AG09309 (cell line): ENCODE data around the gene PLA2G4C.

Experiments used
- DNase-seq: peaks from one replicate; pipeline ENCODE4 v3.0.0-alpha.2; 2010; ENCODE audit warnings: low read depth
- H3K4me3 ChIP-seq: 2 replicates; pipeline ENCODE4 v1.5.1; 2011; ENCODE audit warnings: mild to moderate bottlenecking, low read depth, low read length, moderate library complexity; ENCODE audit not compliant: control insufficient read depth
- CTCF ChIP-seq: IDR thresholded peaks from 2 replicates; pipeline ENCODE4 v1.5.1; 2011; ENCODE audit warnings: mild to moderate bottlenecking, low read depth, low read length, inconsistent platforms; ENCODE audit not compliant: insufficient read depth, control insufficient read depth; ENCODE audit errors: missing control alignments

Gene PLA2G4C

GRCh38 chr19:48110350-48110966 is at the start of gene PLA2G4C:
Gene PLA2G4C (minus strand): TSS chr19:48110817. CDS start chr19:48106529, 4,288 bp downstream.
- H3K4me3 ChIP-seq, result peak within 1 kb of the TSS; percentile 57
- no peak for TF ChIP-seq CTCF
- DNase-seq, result peak; percentile 69

GRCh38 chr19:48158210-48158790 is 47.7 kb upstream of the PLA2G4C start:
- no peak for DNase-seq
- no peak overlapping the region for H3K4me3 ChIP-seq
- TF ChIP-seq CTCF, result no peak

- no peak for TF ChIP-seq CTCF
- no peak for DNase-seq
- no peak overlapping the region for H3K4me3 ChIP-seq
Measured at GRCh38 chr19:48154003-48154402, 43.4 kb upstream of the PLA2G4C start.

GRCh38 chr19:48152551-48152950 is 41.9 kb upstream of the PLA2G4C start:
- peak; percentile 14 for DNase-seq
- peak; percentile 70 for TF ChIP-seq CTCF
- no peak overlapping the region for H3K4me3 ChIP-seq

GRCh38 chr19:48149430-48149829 is 38.8 kb upstream of the PLA2G4C start:
- no peak for DNase-seq
- TF ChIP-seq CTCF, result no peak
- no peak overlapping the region for H3K4me3 ChIP-seq

- TF ChIP-seq CTCF, result no peak
- no peak overlapping the region for H3K4me3 ChIP-seq
- no peak for DNase-seq
Measured at GRCh38 chr19:48148576-48148975, 38.0 kb upstream of the PLA2G4C start.
